Astrocyte of the hippocampus (primary cell): ENCODE measurements around the gene TRIO.

ENCODE experiments used
- DNase-seq: peaks from one replicate; pipeline ENCODE4 v3.0.0; 2011; ENCODE audit warnings: low read depth, low spot score

TRIO gene

DNA sequence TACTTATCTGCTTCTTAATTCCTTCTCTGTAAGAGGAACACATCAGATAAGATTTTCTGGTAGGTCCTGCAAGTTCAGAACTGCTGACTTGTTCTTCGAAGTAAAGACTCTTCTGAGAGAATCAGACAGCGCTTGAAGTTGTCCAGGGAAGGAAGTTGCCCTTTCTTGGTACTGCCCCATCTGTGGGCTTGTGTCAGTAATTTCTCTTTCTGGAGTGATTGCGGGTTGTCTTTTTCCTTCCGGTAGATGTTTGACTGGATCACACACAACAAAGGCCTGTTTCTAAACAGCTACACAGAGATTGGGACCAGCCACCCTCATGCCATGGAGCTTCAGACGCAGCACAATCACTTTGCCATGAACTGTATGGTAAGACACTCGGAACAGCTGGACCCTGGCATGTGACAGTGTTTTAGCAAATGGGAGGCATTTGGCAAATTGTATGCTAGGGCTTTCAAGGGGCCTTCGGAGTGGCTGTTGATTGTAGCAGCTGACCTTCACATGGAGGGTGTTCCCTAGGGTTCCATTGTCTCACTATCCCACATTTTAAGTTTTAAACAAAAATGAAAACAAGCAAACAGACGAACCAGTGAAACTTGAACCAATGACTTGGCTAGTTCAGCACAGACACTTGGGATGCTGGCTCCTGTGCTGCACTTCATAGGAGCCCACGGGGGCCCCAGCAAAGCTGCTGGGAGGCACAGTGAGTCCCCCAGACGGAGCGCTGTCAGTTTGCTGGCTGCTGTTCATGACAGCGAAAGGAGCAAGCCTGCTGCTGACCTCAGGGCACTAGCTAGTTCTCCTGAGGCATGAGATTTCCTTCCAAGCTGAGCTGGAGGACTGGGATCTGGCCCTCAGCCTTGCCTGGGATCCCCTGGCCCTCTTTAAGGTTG lies 149.9 kb downstream of the TRIO start:
- no peak for DNase-seq

GRCh38 chr5:14295610-14296009 lies 152.5 kb downstream of the TRIO start:
- DNase-seq = no peak

DNA sequence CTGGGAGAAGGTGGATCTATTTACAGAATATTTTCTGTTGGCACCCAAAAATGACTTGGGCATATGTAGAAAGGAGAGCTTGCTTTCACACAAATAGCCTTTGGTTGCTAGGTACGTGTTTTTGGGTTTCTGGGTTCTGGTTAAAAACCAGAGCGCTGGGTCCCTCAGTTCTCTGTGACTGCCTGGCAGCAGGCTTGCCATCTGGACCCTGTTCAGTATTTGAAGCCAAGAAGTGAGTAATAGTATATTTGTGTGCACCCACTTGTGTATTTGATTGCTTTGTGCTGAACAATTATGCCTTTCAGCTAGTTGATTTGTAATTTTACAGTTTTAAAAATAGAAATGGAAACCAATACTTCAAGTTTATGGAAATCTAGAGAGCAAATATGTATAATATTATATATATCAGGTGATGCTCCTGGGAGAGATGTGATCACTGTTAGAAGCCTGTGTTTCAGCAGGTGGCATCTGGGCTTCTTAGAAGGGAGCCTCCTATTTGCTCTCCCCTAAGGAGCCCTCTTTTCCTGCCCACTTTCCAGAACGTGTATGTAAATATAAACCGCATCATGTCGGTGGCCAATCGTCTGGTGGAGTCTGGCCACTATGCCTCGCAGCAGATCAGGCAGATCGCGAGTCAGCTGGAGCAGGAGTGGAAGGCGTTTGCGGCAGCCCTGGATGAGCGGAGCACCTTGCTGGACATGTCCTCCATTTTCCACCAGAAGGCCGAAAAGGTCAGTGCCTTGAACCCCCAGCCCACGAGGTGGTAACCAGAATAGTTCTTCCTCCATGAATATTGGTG lies 153.6 kb downstream of the TRIO start:
- peak; percentile 57 for DNase-seq

- DNase-seq = no peak
Measured at GRCh38 chr5:14297697-14298096, 154.6 kb downstream of the TRIO start.

GRCh38 chr5:14298126-14298847 lies 155.1 kb downstream of the TRIO start:
- no peak for DNase-seq

DNA sequence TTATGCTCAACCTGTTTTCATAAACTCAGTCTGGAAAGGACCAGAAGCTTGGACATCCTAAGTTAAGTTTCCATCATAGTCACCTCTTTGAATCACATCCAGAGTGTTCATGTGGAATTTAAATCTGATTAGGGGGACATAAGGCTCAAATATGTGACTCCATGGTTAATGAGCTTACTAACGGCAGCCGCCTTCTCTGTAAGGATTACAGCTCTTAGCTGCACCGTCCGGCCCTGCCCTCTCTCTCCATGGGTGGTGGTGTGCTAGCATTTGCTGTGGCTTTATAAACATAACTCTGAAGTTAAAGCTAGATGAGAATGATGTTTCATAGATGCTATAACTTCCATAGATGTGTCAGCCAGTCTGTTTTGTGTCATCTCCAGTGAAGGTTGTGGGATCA lies 156.5 kb downstream of the TRIO start:
- no peak for DNase-seq

DNA sequence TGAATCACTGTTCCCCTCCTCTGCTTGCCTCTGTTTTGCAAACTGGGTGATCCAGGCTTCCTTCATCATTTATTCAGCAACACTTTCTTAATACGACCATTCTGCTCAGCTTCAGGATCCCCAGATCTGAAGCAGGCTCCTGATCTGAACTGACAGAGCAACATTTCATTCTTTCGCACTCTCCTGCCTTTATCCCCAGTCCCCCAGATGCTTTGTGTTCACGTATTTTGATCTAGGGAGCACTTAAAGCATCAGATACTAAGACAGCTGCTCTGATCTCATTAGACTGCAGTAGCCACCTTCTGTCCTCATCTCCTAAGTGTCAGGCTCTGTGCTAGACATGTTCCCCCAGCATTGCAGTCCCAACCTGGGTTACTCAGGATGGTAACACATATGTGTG lies 158.0 kb downstream of the TRIO start:
- DNase-seq = no peak

- no peak for DNase-seq
Measured at GRCh38 chr5:14302330-14302729, 159.2 kb downstream of the TRIO start.

GRCh38 chr5:14305045-14305444 lies 161.9 kb downstream of the TRIO start:
- peak; percentile 74 for DNase-seq

DNA sequence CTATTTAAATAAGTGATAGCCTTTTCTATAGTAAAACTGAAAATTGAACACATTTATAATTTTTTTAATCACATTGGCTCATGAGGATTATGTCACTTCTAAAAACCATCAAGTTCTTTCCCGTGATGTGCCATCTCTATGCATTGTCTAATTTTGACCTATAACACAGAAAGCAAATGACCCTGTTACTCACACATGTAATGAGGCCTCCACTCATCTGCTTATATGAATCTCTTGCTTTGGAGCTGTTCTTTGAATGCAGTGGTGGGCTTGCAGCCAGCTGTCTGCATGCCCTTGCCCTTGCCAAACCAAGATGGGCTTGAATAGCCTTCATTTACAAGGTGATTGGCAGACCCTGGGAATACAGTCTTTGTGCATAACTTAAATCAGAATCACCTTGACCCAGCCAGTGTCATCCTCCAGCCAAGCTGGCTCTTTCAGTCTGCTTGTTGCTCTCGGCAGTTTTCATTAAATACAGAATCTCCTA lies 163.2 kb downstream of the TRIO start:
- DNase-seq = peak; percentile 69

- DNase-seq = no peak
Measured at GRCh38 chr5:14308384-14309154, 165.4 kb downstream of the TRIO start.

DNA sequence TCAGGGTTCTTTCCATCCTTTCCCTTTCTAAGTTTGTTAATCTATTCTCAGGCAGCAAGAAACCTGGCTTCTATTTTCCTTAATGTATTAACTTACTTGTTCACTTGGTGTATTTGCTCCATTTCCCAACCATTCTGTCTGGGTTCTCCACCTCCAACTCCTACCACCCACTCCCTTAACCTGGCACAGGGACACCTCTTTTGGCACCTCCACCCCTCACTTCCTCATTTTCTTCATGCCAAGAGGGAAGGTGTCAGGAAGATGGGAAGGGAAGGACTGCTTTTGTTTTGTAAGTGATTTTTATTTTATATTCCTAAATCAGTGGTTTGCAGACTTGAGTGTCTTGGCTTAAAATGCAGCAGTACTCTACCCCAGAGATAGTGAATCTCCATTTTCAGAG lies 166.1 kb downstream of the TRIO start:
- DNase-seq = no peak

DNA sequence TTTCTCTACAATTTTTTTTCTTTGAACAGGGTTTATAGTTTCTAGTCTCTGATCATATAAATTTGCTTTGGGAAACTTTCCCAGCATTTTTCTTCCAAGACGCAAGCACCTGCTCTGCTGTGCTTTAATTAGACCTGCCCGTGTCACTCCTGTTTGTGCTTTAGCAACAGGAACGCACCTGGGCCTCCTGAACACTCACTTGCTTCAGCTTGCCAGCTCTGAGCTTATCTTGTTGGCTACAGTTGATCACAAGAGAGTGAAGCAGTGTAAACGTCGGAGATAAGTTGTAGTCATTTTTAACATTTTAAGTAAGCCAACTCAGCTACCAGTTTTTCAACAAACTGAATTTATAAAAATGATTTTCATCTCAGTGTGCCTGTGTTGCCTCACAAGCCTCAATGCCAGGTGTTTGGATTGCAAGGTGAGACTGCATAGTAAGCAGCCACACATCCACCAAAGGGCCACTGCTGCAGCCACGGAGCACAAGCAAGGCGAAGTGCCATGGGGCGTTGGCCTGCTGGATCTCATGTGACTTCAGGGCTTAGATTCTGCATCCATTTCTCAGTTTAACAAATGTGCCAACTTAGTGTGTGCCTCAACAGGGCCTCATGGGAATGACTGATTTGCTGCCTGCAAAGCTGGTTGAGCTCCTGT lies 166.9 kb downstream of the TRIO start:
- DNase-seq = no peak

- DNase-seq = no peak
Measured at GRCh38 chr5:14310901-14311300, 167.8 kb downstream of the TRIO start.

GRCh38 chr5:14313986-14314690 lies 171.0 kb downstream of the TRIO start:
- no peak for DNase-seq

GRCh38 chr5:14316471-14316870 lies 173.3 kb downstream of the TRIO start:
- DNase-seq = no peak

DNA sequence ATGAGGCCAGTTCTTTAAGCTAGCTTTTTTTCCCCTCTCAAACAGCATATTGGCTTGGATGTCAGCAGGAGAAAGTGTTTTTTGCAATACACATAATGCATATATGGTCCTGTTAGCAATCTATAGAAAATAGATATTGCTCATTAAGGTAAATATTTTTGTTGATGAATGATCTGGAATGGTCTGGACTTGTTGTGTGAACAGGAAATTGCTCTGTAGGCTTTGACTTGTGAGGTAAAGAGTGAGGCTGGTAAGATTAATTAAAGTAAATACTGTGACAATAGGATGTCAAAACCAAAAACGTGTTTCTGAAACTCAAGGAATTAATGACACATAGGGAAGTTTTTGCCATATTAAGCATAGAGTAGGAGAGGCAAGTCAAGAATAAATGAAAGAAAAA lies 176.0 kb downstream of the TRIO start:
- DNase-seq = no peak

- no peak for DNase-seq
Measured at GRCh38 chr5:14321936-14322335, 178.8 kb downstream of the TRIO start.

DNA sequence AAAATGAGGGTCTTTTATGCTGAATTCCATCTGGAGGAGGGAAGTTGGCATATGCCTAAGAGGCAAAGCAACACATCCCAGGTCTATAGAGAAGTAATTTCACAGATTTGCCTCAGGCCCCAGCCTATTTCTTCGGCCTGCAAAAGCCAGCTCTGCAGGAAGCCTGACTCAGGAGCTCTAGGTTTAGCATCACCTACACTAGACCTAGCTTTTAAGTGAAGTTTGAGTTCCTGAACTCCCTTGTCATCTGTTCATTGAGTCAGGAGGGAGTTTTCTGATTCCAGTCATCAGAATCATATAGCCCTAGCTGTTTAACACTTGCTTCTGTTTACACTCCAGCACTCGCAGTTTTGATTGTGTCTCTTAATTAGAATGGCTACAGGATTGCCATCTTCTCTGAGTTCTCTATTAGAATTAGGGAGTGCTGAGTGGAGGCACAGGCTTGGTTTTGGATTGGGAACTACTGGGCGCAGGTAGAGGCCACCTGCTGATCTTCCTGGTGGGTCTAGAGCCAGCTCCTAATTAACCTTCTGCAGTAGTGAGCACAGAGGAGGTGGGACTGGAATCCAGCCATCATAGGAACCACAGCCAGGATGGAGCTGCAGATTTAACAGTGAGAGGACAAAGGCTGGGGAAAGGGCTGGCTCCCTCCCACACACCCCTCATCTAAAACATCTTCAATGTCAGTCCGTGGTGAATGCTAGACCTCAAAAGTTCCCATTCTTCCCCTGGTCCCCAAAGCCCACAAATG lies 179.5 kb downstream of the TRIO start:
- peak; percentile 51 for DNase-seq
